Progenitor cell of endocrine pancreas (in vitro differentiated cells): Measurements from ENCODE around the gene PLGRKT. TPM values are rescaled to one million over a fixed set of nuclear protein-coding genes. Genes with fewer than 3 reads are reported as not detected.

Experiments
- DNase-seq: peaks from one replicate; pipeline ENCODE4 v3.0.0; 2021; ENCODE audit warnings: low spot score; ENCODE audit not compliant: unreplicated experiment
- H3K27ac Mint-ChIP-seq: 2 replicates; pipeline ENCODE4 v1.8.0; 2021; ENCODE audit warnings: mild to moderate bottlenecking, moderate library complexity, mixed read lengths
- H3K27me3 Mint-ChIP-seq: 2 replicates; pipeline ENCODE4 v1.8.0; 2021; ENCODE audit warnings: mixed read lengths
- H3K36me3 Mint-ChIP-seq: 2 replicates; pipeline ENCODE4 v1.8.0; 2022; ENCODE audit warnings: mixed read lengths; ENCODE audit not compliant: insufficient read depth
- H3K4me1 Mint-ChIP-seq: 2 replicates; pipeline ENCODE4 v1.8.0; 2021; ENCODE audit warnings: low read depth, mixed read lengths
- H3K4me3 Mint-ChIP-seq: 2 replicates; pipeline ENCODE4 v1.8.0; 2021; ENCODE audit warnings: low read depth, mild to moderate bottlenecking, moderate library complexity, mixed read lengths
- H3K9me3 Mint-ChIP-seq: 2 replicates; pipeline ENCODE4 v1.8.0; 2021; ENCODE audit warnings: low read depth, mixed read lengths
- total RNA-seq: library from RNA; stranded (reverse); gene quantifications from 2 replicates; pipeline ENCODE4 v1.2.1, GENCODE V29; 2021
- TF ChIP-seq, protein P1 (sequence below): fragments of 200-600 bp; sonication (generic); IDR thresholded peaks from one replicate; pipeline ENCODE4 v1.5.0; 2021; ENCODE audit warnings: antibody characterized with exemption, mild to moderate bottlenecking; ENCODE audit not compliant: unreplicated experiment

PLGRKT gene
- total RNA-seq, 1 donor from 2014 or later: 18.9 TPM

- TF ChIP-seq, protein P1, sequence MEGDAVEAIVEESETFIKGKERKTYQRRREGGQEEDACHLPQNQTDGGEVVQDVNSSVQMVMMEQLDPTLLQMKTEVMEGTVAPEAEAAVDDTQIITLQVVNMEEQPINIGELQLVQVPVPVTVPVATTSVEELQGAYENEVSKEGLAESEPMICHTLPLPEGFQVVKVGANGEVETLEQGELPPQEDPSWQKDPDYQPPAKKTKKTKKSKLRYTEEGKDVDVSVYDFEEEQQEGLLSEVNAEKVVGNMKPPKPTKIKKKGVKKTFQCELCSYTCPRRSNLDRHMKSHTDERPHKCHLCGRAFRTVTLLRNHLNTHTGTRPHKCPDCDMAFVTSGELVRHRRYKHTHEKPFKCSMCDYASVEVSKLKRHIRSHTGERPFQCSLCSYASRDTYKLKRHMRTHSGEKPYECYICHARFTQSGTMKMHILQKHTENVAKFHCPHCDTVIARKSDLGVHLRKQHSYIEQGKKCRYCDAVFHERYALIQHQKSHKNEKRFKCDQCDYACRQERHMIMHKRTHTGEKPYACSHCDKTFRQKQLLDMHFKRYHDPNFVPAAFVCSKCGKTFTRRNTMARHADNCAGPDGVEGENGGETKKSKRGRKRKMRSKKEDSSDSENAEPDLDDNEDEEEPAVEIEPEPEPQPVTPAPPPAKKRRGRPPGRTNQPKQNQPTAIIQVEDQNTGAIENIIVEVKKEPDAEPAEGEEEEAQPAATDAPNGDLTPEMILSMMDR: no peak
- Mint-ChIP-seq H3K27me3 (no peaks in the 10 kb centered on the region), H3K9me3 (no peaks in the 10 kb centered on the region), H3K27ac (no peak overlapping the region), H3K4me3 (no peak overlapping the region), H3K36me3 (no peaks in the 10 kb centered on the region), H3K4me1 (peaks cover 7% of the 10 kb centered on the region)
- DNase-seq: no peak
These were observed 62.6 kb downstream of the PLGRKT start for GRCh38 chr9:5375091-5375490.

GRCh38 chr9:5364294-5365024 lies 73.3 kb downstream of the PLGRKT start:
- TF ChIP-seq, protein P1: no peak
- no peaks in the 10 kb centered on the region for H3K4me1 Mint-ChIP-seq

DNA sequence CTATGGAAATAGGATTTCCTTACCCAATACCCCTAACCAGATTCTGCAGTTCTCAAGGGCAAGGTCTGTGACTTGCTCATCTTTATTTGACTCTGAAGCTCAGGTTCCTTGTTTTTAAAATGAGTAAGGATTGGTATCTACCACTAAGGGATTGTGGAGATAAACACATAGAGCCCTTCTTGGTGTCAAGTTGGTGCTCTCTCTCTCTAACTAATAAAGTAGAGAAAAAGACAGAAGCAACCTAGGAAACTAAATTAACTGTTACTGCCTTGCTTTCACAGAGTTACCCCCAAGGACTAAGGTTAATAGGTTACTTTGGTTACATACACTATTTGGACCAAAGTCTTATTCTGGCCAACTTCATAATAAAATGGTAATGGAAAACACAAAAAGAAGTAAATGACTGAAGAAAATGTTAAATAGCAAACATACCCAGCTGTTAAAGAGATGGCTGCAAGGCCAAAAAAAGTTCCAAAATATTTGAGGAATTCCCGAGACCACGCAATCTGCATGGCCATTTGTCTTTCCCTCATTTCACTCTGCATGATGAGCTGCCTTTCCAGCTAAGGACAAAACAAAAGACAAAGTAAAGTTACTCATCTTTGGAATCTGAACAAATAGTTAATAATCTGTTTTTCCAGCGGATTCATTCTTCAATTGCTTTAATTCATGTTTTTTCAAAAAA lies 76.3 kb downstream of the PLGRKT start:
- H3K4me3 Mint-ChIP-seq: no peak overlapping the region
- TF ChIP-seq, protein P1: no peak
- H3K4me1 Mint-ChIP-seq: no peaks in the 10 kb centered on the region
- H3K9me3 Mint-ChIP-seq: no peaks in the 10 kb centered on the region
- no peaks in the 10 kb centered on the region for H3K36me3 Mint-ChIP-seq
- H3K27ac Mint-ChIP-seq: no peak overlapping the region
- no peaks in the 10 kb centered on the region for H3K27me3 Mint-ChIP-seq
- DNase-seq: no peak

More at GRCh38 chr9:5364294-5365024, 73.3 kb downstream of the PLGRKT start:
- no peak for DNase-seq
- H3K27me3 Mint-ChIP-seq: no peaks in the 10 kb centered on the region
- no peak overlapping the region for H3K27ac Mint-ChIP-seq
- no peaks in the 10 kb centered on the region for H3K36me3 Mint-ChIP-seq
- H3K4me3 Mint-ChIP-seq: no peak overlapping the region
- peaks cover 11% of the 10 kb centered on the region for H3K9me3 Mint-ChIP-seq

- H3K27ac Mint-ChIP-seq: no peak overlapping the region
These were observed 77.4 kb downstream of the PLGRKT start for GRCh38 chr9:5360341-5360740.

DNA sequence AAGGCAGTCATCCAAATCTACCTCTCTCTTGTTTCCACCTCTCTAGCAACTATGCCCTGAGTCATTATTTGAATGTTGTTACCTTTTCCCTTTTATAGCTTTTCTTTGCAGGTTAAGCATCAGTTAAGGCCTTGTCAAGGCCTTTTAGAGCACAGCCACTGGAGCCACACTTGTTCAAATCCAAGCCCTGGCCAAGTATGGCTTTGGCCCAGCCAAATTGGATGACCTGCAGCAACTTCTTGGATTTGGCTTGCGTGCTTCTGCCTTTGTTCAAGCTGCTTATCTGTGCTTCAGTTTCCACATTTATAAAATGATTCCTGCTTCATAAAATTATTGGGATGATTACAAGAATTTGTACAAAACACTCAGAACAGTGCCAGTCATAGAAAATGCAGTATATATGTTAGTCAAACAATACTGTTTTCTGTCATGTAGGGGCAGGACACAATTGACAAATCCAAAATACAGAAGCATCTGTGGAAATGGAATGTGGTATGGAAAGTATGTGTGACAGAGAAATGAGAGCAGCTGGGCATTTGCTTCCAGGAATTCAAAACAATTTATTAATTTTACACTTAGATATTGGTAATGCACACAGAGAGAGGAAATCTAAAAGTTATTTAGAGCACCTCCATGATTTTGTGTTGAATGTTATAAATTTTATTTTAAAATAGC lies 80.2 kb downstream of the PLGRKT start:
- TF ChIP-seq, protein P1: no peak
- H3K36me3 Mint-ChIP-seq: no peaks in the 10 kb centered on the region
- no peak overlapping the region for H3K27ac Mint-ChIP-seq
- DNase-seq: no peak
- no peaks in the 10 kb centered on the region for H3K4me1 Mint-ChIP-seq
- no peaks in the 10 kb centered on the region for H3K27me3 Mint-ChIP-seq
- no peaks in the 10 kb centered on the region for H3K9me3 Mint-ChIP-seq
- H3K4me3 Mint-ChIP-seq: no peak overlapping the region

More at GRCh38 chr9:5360341-5360740, 77.4 kb downstream of the PLGRKT start:
- H3K27me3 Mint-ChIP-seq: no peaks in the 10 kb centered on the region
- H3K36me3 Mint-ChIP-seq: no peaks in the 10 kb centered on the region
- no peak overlapping the region for H3K4me3 Mint-ChIP-seq
- TF ChIP-seq, protein P1: no peak
- no peaks in the 10 kb centered on the region for H3K4me1 Mint-ChIP-seq
- H3K9me3 Mint-ChIP-seq: no peaks in the 10 kb centered on the region
- DNase-seq: no peak
